Measurements from ENCODE around the gene XPOT. TPM values are rescaled to one million over a fixed set of nuclear protein-coding genes. Genes with fewer than 3 reads are reported as not detected.

Gene XPOT
- total RNA-seq, 1 donor from 2014 or later = 39.8 TPM

DNA sequence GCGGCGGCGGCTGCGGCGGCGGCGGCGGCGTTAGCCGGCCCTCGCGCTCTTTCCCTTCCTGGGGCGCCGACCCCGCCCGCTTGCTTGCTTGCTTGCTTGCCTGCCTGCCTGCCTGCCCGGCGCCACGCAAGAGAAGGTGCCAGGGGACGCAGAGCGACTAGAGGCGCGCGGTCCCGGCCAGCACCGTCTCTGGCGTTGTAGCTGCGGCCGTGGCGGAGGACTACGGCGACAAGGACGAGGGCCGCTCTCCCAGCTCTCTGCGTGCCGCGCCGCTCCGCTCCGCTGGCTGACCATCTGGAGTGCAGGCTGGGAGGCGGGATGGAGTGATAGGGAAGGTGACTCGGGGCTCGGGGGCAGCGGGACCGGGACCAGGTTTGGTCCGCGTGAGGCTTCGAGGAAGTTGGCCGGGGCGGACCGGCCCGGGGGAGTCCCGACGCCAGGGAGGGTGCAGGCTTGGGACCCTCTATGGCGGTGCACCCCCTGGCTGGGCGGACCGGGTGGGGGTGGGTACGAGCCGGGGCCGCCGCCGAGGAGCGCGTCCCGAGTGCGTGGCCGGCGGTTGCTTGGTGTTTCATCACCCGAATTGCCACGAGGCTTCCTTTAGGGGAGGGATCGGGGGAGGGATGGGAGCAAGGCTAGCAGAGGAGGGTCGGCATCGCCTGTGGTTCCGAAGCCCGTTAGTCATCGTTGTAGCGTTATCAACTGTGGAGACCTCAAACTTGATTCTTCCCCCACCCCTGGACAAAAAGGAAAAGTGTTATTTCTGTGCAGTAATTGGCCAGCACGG lies 471 bp downstream of the XPOT start:
- TF ChIP-seq, protein P1, sequence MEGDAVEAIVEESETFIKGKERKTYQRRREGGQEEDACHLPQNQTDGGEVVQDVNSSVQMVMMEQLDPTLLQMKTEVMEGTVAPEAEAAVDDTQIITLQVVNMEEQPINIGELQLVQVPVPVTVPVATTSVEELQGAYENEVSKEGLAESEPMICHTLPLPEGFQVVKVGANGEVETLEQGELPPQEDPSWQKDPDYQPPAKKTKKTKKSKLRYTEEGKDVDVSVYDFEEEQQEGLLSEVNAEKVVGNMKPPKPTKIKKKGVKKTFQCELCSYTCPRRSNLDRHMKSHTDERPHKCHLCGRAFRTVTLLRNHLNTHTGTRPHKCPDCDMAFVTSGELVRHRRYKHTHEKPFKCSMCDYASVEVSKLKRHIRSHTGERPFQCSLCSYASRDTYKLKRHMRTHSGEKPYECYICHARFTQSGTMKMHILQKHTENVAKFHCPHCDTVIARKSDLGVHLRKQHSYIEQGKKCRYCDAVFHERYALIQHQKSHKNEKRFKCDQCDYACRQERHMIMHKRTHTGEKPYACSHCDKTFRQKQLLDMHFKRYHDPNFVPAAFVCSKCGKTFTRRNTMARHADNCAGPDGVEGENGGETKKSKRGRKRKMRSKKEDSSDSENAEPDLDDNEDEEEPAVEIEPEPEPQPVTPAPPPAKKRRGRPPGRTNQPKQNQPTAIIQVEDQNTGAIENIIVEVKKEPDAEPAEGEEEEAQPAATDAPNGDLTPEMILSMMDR (conservative IDR thresholded peaks at IDR 0.05; ENCODE audit: low read depth, low read length) = no peak
- DNase-seq (ENCODE audit: low read depth) = no peak
- peak overlapping the region; percentile 94 for H3K4me3 ChIP-seq (ENCODE audit: low read depth, low read length)

DNA sequence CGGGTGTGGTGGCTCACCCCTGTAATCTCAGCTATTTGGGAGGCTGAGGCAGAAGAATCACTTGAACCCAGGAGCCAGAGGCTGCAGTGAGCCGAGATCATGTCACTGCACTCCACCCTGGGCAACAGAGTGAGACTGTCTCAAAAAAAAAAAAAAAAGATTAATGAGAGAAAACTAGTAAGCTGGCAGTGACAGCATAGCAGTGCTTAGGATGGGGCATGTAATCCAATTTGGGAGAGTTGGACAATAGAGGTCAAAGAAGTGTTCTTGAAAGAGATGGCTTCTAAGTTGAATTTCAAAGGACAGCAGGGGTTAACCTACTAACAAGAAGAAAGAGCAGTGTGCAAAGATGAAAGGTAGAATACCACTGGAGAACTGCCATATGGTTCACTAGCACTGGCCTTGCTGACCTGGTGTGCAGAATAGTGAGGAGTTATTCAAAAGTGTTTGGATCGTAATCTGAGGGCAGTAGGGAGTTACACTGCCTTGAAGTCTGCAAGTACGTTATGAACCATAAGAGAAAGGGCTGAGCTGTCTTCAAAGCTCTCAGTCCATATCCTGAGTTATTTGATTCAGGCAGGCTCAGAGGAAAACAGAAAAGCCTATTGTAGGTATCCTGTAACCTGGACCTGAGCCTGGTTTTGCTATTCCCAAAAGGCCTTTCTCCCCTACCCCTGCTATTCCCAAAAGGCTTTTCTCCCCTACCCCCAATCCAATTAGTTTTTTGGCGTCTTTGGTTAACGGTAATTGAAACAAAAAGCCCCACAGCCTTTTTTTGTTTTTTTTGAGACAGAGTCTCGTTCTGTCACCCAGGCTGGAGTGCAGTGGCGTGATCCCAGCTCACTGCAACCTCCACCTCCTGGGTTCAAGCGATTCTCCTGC lies 3.4 kb downstream of the XPOT start:
- TF ChIP-seq, protein P1 (conservative IDR thresholded peaks at IDR 0.05; ENCODE audit: low read depth, low read length) = no peak
- H3K4me3 ChIP-seq (ENCODE audit: low read depth, low read length) = no peak overlapping the region
- DNase-seq (ENCODE audit: low read depth) = no peak

DNA sequence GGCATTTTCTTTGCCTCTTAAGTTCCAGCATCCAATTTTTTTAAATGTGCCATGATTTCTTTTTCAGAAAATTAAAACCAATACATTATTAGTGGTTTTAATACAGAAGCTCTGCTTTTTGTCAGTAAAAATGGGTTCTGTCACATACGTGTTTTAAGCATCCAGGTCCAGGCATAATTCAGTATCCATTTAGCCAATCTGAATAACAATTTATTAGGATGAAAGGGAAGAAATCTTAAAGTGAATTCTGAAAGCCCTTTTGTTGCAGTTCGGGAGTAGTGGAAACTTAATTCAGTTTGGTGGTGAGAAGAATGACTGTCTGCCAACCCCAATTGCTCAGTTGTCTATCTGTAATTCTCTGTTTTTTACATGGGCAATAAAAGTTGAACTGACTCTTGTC lies 7.2 kb downstream of the XPOT start:
- no peak overlapping the region for H3K4me3 ChIP-seq (ENCODE audit: low read depth, low read length)
- TF ChIP-seq, protein P1 (conservative IDR thresholded peaks at IDR 0.05; ENCODE audit: low read depth, low read length) = no peak
- DNase-seq (ENCODE audit: low read depth) = no peak

DNA sequence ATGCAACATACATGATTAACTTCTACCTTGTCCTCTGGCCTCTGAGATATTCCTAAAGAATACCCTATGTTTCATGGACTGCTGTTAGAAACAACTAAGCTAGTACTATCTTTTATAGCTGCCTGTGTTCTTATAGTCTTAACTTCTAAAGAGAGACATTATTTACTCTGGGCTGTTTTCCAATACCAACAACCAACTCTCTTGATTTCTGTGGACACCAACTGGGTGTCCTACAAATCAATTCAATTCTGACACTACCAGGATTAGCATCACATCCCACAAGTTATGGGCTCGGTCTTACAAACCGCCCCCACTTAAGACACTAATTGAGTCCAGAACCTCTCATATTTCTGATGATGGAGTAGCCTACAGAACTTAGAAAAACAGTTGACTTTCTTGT lies 8.3 kb downstream of the XPOT start:
- no peak for DNase-seq (ENCODE audit: low read depth)
- TF ChIP-seq, protein P1 (conservative IDR thresholded peaks at IDR 0.05; ENCODE audit: low read depth, low read length) = no peak
- H3K4me3 ChIP-seq (ENCODE audit: low read depth, low read length) = no peak overlapping the region

DNA sequence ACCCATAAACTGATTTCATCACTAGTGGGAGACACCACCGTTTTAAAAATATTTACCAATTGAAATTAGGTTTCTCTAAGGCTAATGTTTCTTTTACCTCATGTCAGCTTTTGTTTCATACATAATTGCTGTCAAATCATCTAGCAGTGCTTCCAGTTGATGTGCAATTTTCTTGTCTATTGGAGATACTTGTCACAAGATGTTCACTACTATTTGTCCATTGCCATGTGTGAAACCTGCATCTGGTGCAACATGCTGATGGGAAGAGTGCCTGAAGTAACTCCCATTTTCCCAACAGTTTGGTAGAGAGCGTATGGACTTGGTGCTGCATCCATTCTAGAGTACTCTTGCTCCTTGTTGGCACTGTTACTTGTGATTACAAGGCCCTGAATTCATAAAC lies 9.7 kb downstream of the XPOT start:
- TF ChIP-seq, protein P1 (conservative IDR thresholded peaks at IDR 0.05; ENCODE audit: low read depth, low read length) = no peak
- no peak for DNase-seq (ENCODE audit: low read depth)
- H3K4me3 ChIP-seq (ENCODE audit: low read depth, low read length) = no peak overlapping the region

DNA sequence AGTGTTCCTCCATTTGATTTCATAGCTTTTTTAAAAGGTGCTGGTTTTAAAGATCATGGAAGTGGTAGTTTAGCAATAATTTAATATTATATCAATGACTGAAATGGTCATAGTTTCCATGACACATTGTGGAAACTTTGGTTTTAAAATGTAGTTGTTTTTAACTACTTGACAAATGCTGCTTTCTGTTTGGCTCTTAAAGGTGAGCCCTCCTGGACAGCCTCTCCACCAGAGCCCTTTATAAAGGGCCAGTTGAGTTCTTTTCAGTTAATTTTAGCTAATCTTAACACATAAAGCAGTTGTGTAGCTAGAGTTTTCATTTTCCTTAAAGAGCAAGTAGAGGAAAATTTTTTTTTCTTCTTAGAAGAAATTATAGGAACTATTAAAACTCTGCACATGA lies 14.0 kb downstream of the XPOT start:
- no peak overlapping the region for H3K4me3 ChIP-seq (ENCODE audit: low read depth, low read length)
- TF ChIP-seq, protein P1 (conservative IDR thresholded peaks at IDR 0.05; ENCODE audit: low read depth, low read length) = no peak
- DNase-seq (ENCODE audit: low read depth) = no peak

Measured in epithelial cell of proximal tubule (primary cell).